Endometrium (tissue), 2 donors: ENCODE measurements around the gene SRY.
"Not testable (repeated sequence)": the region's sequence is repeated elsewhere in the genome, so short reads cannot be mapped to it uniquely, and the experiment has no call there.

ENCODE experiments used
- FAIRE-seq: peaks from 2 replicates; lab custom pipeline; 2012; peaks lifted over from hg19 to GRCh38; lab: Jason Lieb, UNC
- donor health status: control.
- donor health status: control.

SRY gene

DNA sequence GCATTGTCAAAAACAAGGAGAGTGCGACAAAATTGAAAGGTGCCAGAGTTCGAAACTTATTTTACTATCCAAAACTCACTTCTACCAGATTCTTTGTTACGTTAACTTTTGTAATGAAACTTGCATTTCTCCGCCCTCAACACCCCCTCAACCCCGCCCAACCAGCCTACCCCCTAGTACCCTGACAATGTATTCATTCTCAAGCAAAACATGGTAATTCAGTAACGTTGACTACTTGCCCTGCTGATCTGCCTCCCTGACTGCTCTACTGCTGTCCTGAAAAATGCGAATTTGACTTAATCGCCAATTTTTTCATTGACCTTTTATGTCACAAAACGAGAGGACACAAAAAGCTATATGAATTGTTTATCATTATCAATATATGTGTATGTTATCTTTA is at the start of gene SRY:
SRY (minus strand) TSS at position 83 of the 400 bp plus-strand sequence; CDS start at position 4, 79 bp downstream.
- FAIRE-seq: no peak

DNA sequence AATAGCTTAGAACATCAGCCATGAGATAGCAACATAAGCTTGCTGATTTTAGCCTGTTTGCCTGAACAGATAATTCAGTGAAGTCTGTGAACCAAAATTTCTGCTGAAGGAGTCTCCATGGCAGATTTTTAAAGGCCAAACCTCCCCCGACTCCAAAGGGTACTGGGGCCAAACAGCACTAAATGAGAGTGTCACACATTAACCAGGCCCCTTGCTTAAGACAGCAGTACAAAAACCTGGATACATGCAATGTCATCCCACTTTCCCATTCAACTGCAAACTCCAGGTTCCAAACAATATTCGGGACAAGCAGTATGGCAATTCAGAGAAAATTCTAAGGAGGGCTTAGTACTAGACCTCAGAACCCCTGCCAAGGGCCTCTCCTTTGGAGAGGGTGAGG is 49.6 kb upstream of the SRY start:
- FAIRE-seq: no peak

DNA sequence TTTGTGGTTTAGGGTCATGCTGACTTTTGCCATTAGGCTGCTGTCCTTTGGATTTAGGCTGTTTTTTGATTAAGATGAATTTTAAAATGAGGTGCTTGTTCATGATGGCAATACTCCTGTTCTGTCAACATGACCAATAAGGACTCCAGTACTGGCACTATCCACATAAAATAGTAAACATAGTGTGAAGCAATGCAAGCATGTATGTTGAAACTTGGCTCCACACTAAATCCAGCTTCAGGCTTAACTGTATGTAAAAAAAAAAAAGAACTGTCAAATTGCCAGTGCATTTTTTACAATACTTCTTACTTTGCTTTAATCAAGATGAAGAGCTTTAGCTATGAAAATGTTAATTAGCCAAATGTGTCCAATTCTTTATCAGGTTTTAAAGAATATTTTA is 47.7 kb upstream of the SRY start:
- FAIRE-seq: no peak

DNA sequence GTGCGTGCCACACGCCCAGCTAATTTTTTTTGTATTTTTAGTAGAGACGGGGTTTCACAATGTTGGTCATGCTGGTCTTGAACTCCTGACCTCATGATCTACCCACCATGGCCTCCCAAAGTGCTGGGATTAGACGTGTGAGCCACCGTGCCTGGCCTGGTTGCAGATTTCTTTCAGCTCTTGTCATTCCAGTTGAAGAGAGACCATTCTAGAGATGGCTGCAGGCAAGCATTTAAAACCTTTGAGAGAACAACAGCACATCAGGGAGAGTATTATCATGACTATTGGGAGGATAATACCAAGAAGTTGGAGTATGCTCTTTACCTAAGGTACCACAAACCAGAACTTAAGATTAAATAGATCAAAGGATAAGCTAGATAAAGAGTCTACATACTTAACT is 41.0 kb upstream of the SRY start:
- FAIRE-seq: no peak

DNA sequence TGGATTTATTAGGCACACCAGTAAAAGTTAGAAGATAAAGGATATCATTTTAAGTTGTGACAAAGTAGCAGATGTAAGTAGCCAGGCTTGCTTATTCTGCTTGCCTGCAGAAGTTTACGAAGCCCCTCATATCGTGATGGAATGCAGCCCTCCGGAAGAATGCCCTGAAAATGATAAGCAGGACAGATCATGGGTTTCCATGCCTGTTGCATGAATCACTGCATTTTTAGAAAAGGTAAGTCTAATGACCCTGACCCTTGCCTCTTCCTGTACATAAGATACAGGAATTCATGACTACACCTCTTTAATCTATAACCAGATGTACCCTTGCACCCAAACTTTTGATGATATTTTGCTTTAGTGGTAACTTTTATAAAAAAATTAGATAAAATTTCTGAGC is 37.0 kb upstream of the SRY start:
- FAIRE-seq: no peak

DNA sequence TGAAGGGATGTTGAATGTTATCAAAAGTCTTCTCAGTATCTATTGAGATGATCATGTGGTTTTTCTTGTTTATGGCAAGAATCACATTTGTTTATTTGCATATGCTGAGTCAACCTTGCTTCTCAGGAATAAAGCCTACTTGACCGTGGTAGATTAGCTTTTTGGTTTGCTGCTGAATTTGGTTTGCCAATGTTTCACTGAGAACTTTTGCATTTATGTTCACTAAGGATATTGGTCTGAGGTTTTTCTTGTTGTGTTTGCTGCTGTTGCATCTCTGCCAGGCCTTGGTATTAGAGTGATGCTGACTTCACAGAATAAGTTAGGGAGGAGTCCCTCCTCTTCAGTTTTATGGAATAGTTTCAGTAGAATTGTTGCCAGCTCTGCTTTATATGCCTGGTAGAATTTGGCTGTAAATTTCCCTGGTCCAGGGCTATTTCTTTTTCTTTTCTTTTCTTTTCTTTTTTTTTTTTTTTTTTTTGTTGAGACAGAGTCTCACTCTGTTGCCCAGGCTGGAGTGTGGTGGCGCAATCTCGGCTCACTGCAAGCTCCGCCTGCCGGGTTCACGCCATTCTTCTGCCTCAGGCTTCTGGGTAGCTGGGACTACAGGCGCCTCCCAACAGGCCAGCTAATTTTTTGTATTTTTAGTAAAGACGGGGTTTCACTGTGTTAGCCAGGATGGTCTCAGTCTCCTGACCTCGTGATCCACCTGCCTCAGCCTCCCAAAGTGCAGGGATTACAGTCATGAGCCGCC is 29.8 kb upstream of the SRY start:
- not testable (repeated sequence) for FAIRE-seq

DNA sequence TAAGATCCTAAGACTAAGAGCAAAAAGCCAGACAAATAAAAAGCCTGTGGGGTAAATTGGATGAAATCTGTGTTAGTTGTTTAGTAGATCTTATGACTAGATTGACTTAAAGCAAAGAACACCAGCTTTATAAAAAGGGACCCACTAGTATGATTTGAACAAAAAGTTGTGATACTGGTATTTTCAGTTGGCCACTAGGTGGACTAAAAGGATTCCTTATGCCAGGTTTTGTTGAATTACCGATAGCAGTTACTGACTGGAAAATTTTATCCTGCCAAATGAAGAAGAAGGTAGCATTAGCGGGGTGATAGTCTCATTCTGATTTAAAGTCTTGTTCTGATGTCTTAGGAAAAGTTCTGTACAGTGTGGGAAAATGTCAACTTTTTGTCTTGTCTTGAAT is 12.8 kb upstream of the SRY start:
- FAIRE-seq: no peak

DNA sequence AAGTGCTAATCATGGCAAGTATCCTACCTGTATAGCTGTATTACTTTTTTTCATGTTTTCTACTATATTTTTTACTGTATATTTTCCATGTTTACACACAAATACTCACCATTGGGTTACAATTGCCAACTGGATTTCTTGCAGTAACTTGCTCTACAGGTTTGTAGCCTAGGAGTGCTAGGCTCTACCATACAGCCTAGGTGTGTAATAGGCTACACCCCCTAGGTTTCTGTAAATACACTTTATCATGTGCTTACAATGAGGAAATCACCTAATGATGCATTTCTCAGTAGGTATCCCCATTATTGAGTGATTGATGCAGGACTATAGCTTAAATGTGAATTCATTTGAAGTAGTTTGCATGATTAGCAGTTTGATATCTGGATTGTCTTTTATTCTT is 10.5 kb upstream of the SRY start:
- FAIRE-seq: no peak

DNA sequence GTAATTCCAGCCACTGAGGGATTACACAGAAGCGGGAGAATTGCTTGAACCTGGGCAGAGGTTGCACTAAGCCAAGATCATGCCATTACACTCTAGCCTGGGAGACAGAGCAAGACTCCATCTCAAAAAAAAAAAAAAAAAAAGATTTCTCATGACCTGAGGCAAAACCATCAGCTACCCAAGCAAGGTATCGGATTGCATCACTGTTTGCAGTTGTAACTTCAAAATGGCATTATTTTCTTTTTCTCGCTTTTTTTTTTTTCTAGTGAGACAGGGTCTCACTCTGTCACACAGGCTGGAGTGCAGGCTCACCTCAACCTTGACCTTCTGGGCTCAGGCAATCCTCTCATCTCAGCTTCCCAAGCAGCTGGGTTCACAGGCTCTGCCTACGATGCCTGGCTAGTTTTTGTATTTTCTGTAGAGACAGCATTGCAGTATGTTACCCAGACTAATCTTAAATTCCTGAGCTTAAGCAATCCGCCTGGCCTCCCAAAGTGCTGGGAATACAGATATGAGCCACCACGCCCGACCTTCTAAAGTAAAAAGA is 9.6 kb upstream of the SRY start:
- no peak for FAIRE-seq

DNA sequence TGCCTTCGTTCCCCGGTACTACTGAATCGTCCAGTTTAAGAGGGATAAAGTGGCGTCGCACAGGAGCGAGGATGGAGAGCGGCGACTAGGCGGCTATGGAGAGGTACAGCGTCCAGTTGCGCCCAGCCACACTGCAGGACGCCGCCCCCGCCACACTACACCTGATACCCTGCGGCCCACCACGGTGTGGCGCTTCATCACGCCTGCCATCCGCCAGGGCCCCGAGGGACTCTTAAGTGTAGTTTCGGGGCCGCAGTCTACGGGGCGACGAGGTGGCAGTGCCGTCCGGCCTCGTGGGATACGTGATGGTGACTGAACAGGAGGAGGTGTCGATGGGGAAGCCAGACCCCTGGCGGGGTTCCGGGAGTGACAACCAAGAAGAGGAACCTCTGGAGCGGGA is 2.3 kb upstream of the SRY start:
- no peak for FAIRE-seq

DNA sequence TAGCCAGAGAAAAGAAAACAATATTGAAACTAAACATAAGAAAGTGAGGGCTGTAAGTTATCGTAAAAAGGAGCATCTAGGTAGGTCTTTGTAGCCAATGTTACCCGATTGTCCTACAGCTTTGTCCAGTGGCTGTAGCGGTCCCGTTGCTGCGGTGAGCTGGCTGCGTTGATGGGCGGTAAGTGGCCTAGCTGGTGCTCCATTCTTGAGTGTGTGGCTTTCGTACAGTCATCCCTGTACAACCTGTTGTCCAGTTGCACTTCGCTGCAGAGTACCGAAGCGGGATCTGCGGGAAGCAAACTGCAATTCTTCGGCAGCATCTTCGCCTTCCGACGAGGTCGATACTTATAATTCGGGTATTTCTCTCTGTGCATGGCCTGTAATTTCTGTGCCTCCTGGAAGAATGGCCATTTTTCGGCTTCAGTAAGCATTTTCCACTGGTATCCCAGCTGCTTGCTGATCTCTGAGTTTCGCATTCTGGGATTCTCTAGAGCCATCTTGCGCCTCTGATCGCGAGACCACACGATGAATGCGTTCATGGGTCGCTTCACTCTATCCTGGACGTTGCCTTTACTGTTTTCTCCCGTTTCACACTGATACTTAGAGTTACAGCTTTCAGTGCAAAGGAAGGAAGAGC is 488 bp downstream of the SRY start:
- FAIRE-seq: no peak
